ENCODE results near the gene SLC7A1.

- TF ChIP-seq POLR2A (IDR thresholded peaks at IDR 0.05) (no peak), EP300 (IDR thresholded peaks at IDR 0.05) (no peak), POLR2AphosphoS5 (IDR thresholded peaks at IDR 0.05) (no peak)
- TF ChIP-seq, protein P1, sequence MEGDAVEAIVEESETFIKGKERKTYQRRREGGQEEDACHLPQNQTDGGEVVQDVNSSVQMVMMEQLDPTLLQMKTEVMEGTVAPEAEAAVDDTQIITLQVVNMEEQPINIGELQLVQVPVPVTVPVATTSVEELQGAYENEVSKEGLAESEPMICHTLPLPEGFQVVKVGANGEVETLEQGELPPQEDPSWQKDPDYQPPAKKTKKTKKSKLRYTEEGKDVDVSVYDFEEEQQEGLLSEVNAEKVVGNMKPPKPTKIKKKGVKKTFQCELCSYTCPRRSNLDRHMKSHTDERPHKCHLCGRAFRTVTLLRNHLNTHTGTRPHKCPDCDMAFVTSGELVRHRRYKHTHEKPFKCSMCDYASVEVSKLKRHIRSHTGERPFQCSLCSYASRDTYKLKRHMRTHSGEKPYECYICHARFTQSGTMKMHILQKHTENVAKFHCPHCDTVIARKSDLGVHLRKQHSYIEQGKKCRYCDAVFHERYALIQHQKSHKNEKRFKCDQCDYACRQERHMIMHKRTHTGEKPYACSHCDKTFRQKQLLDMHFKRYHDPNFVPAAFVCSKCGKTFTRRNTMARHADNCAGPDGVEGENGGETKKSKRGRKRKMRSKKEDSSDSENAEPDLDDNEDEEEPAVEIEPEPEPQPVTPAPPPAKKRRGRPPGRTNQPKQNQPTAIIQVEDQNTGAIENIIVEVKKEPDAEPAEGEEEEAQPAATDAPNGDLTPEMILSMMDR (IDR thresholded peaks at IDR 0.05), result no peak
Observed at GRCh38 chr13:29581666-29582065, 13.8 kb downstream of the SLC7A1 start.

Measured in sigmoid colon (tissue), 4 donors.